Sigmoid colon (tissue), 4 donors: Measurements from ENCODE around the gene CCNYL1.
A peak's percentile ranks its signal among the peaks of the same experiment; 100 is the strongest.

Source experiments
- EP300 ChIP-seq, 4 donors: sonication (generic); formaldehyde crosslinking; IDR thresholded peaks; one replicate each; pipeline ENCODE4 v1.6.1; 2017; ENCODE audit warnings: antibody characterized with exemption in 4 of 4
- POLR2A ChIP-seq, 2 donors: fragments of 450-650 bp; IDR thresholded peaks; one replicate each; pipeline ENCODE4 v1.6.1; 2016; ENCODE audit warnings: antibody characterized with exemption in 2 of 2, mild to moderate bottlenecking in 2 of 2, moderate library complexity in 2 of 2
- POLR2AphosphoS5 ChIP-seq, 4 donors: sonication (generic); formaldehyde crosslinking; IDR thresholded peaks; one replicate each; pipeline ENCODE4 v1.6.1; 2017; ENCODE audit warnings: antibody characterized with exemption in 4 of 4
- TF ChIP-seq, protein P1 (sequence below), 4 experiments: fragments of 450-650 bp in 3 of 4; fragments of 200-600 bp in 1 of 4; IDR thresholded peaks; one replicate each; pipeline ENCODE4 v1.5.1; 2016 to 2019; ENCODE audit warnings: antibody characterized with exemption in 4 of 4, mild to moderate bottlenecking in 3 of 4, moderate library complexity in 2 of 4

DNA sequence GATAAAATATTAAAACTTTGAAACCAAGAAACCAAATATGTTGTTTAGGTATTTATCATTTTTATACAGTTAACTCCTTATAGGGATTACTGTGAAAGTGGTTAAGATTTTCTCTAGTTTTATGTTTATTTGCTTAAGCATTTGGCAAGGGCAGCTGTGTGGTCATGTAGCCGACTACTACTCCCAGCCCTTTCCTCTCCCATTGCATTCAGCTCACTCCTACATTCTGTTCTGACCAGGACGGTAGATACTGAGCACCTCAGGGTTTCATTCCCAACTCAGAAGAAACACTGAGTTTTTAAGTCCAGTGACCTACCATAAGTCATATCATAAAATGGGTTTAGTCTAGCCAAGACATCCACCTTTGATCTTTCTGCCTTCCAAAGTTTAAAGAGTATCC, 38.4 kb downstream of the CCNYL1 start:
- TF ChIP-seq, protein P1, sequence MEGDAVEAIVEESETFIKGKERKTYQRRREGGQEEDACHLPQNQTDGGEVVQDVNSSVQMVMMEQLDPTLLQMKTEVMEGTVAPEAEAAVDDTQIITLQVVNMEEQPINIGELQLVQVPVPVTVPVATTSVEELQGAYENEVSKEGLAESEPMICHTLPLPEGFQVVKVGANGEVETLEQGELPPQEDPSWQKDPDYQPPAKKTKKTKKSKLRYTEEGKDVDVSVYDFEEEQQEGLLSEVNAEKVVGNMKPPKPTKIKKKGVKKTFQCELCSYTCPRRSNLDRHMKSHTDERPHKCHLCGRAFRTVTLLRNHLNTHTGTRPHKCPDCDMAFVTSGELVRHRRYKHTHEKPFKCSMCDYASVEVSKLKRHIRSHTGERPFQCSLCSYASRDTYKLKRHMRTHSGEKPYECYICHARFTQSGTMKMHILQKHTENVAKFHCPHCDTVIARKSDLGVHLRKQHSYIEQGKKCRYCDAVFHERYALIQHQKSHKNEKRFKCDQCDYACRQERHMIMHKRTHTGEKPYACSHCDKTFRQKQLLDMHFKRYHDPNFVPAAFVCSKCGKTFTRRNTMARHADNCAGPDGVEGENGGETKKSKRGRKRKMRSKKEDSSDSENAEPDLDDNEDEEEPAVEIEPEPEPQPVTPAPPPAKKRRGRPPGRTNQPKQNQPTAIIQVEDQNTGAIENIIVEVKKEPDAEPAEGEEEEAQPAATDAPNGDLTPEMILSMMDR (IDR thresholded peaks at IDR 0.05), result no peak
- TF ChIP-seq POLR2AphosphoS5 (IDR thresholded peaks at IDR 0.05), result peak in 2 of 4 donors; percentile 12 to 55
- TF ChIP-seq EP300 (IDR thresholded peaks at IDR 0.05), result no peak
- TF ChIP-seq POLR2A (IDR thresholded peaks at IDR 0.05), result no peak
